Measurements from ENCODE around the gene DNAH12.

DNA sequence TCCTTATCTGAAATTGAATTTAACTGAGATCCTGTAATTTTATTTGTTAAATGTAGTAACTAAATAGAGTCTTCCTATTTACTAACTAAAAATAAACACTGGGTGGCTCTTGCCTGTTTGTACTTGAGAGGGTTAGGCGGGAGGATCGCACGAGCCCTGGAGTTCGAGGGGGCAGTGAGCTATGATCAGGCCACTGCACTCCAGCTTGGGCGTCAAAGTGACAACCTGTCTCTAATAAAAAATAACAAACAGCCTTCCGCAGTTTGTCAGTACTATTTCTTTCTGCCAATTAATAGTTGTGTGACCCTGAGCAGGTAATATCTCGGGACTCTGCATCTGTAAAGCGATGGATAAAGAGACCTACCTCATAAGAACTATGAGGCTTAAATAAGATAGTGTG lies 11.2 kb upstream of the DNAH12 start:
- TF ChIP-seq CTCF (IDR thresholded peaks at IDR 0.05; ENCODE audit: low read depth, low read length) (no peak), MYC (IDR thresholded peaks at IDR 0.05; ENCODE audit: low read depth, low read length) (no peak), MAX (IDR thresholded peaks at IDR 0.05; ENCODE audit: low read depth, low read length) (no peak)
